NCI-H510A treated with DMSO at 0.1 percent for 48 hours (cell line): ENCODE measurements around the gene NCOA4.
"Not testable (repeated sequence)": the region's sequence is repeated elsewhere in the genome, so short reads cannot be mapped to it uniquely, and the experiment has no call there.

Source experiments
- DNase-seq: peaks from one replicate; lab custom pipeline; 2025; lab: John Stamatoyannopoulos, UW

Gene NCOA4

DNA sequence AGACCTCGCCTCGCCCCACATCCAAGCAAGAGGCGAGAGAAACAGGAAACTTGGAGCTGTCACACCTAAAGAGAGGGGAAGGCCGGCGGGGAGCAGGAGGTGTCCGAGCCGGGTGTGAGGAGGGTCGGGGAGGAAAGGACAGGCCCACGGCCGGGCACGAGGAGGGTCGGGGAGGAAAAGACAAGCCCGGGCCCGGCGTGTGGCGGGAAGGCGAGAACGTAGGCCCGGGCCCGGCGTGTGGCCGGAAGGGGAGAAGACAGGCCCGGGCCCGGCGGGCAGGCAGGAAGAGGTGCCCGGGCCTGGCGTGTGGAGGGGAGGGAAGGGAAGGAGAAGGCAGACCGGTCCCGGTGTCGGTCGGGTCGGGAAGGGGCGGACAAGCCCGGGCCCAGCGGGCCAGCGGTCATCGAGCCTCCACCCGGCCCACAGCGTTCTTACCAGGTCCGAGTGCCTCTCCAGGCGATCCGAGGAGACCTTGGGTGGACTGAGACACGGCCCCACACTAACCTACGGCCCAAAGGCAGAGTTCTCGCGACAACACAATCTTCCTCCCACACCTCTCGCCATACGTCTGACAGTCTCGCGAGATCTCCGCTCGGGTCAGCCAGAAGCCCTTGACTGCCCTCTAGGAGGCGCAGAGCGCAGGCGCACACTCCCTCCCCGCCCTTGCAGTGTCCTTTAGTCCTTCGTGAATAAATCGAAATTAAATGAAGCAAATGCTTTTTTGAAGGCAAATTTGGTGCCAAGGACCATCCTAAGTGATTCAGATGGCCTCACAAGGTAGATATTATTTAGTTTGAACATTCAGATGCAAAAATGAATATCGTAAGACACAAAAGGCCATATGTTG, at the start of gene NCOA4:
Gene NCOA4 (minus strand): TSS at position 533 of the 847 bp plus-strand sequence. CDS start 13,943 bp downstream, outside the sequence.
- peak; percentile 83 for DNase-seq

DNA sequence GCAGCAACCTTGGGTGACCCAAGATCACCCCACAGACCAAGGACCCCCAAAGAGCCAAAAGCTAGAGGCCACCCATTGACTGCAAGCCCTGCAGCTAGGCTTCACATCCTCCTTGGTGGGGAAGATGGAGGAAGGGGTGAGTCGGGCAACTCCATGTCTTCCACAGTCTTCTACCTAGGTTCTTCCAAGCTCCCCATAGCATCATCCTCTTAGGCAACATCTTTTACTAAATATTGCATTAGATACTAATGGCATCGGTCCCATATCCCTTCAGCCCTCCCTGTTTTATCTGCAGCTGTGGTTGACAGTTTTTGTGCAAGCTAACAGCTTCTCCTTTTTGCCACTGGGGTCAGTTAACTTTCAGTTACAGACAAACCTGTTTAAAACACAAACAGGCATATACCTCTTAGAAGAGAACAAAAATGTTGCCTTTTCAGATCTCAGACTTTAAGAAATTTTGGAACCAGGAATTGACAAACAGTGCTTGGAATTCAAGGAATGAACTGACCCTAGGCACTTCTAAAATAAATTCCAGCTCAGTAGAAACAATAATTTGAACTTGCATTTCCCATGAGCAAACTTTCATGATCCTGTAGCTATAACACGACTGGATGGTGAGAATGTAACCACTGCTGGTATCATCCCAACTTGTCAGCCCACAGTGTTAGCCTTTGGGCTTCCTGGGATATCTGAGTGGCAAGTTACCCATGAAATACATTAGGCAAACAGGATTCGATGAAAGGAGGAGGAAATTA, 49.6 kb upstream of the NCOA4 start:
- no peak for DNase-seq

DNA sequence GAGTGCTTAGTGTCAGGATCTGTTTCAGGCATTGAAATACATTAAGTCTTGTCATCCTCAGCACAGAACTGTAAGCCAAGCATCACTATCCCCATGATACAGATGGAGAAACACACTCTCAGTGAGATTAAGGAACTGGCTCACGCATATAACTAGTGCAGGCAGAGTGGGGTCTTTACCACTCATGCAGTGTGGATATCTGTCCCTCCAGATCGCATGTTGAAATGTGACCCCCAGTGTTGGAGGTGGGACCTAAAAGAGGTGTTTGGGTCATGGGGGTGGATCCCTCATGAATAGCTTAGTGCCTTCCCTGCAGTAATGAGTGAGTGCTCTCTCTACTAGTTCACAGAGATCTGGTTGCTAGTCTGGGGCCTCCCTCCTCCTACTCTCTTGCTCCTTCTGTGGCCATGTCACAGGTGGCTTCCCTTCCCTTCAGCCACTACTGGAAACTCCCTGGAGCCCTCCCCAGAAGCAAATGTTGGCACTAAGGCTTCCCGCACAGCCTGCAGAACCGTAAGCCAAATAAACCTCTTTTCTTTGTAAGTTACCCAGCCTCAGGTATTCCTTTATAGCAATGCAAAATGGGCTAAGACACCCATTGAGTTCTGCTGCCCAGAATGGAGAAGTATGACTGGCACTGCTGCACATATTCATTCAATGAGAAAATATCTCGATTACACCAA, 47.4 kb upstream of the NCOA4 start:
- no peak for DNase-seq

DNA sequence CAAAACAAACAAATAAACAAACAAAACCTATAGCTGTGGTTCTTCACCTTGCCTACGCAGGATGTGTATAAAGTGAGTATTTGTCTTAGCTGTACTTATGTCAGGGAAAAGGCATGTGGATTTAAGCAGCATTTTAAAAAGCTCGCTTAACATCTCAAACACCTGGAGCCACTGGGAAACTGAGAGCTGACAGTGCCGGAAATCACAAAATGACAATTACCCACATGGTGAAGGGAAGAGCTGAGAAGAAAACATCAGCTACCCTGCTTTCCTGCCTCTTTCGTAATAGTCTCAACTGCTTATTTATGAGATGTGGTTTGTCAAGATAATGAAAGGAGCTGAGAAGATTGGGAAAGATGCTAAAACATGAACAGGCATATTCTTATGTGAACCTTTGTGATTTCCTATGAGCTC, 46.7 kb upstream of the NCOA4 start:
- no peak for DNase-seq

DNA sequence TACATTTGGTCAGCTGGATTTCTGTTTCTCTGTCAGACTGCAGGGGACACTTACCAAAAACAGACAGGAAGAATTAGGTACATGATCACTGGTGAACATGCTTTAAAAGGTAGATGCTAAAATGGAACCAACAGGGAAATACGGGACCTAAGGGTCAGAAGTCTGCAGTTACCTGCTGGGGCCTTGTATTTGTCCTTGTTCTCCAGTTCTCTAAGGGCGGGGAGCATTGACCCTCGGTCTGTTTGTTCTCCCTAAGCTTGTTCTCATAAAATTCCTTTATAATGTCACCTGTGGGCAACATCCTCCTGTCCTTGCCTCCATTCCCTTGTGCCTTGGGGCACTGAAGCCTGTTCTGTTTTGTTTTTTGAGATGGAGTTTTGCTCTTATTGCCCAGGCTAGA, 45.4 kb upstream of the NCOA4 start:
- no peak for DNase-seq

DNA sequence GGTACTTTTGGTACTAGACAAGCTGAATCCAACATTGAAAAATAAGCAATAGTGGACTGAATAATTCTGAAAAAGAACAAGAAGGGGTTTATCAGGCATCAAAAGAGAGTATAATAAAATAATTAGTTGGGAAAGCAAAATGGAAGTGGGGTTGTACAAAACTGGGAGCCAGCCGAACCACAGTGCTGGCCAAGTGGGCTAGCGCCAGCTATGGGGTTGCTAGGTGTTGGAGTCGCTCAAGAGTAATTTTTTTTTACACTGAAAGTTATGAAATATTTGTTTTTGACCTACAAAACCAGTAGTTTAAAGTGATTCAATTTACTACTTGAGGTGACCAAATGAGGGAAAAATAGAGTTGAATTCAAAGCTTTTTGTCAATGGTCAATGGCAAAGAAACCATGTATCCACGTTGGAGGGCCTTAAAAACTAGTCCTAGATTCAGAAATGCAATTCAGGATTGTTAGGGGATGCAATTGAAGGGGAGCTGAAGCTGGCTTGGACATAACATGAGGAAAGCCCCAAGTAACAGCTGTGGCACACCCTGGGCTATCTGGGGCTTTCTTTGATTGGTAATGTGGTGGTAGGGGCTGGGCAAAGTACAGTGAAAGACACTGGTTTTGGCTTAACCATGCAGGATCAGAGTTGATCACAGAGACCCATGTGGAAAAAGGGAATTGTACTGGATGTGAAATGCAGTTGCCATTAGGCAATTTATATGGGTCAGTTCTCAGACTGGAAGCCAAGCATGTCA, 43.9 kb upstream of the NCOA4 start:
- no peak for DNase-seq

DNA sequence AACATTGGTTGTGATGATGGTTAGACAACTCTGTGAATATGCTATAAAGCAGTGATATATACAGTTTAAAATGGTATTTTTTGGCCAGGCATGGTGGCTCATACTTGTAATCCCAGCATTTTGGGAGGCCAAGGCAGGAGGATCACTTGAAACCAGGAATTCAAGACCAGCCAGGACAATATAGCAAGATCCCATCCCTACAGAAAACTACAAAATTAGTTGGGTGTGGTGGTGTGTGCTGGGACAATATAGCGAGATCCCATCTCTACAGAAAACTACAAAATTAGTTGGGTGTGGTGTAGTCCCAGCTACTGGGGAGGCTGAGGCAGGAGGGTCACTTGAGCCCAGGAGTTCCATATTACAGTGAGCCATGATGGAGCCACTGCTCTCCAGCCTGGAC, 43.1 kb upstream of the NCOA4 start:
- no peak for DNase-seq

DNA sequence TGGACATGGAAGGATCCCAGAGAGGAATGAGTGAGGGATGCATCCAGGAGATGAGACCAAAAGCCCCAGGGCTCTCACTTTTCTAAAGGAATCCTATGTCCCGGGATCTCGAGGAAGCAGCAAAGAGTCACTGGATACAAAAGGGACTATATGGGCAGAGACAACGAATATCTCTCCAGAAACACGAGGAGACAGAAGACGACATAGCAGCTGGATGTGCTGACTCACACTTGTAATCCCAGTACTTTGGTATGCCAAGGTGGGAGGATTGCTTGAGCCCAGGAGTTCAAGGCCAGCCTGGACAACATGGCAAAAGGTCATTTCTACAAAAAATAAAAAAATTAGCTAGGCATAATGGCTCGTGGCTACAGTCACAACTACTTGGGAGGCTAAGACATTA, 40.3 kb upstream of the NCOA4 start:
- DNase-seq: no peak

DNA sequence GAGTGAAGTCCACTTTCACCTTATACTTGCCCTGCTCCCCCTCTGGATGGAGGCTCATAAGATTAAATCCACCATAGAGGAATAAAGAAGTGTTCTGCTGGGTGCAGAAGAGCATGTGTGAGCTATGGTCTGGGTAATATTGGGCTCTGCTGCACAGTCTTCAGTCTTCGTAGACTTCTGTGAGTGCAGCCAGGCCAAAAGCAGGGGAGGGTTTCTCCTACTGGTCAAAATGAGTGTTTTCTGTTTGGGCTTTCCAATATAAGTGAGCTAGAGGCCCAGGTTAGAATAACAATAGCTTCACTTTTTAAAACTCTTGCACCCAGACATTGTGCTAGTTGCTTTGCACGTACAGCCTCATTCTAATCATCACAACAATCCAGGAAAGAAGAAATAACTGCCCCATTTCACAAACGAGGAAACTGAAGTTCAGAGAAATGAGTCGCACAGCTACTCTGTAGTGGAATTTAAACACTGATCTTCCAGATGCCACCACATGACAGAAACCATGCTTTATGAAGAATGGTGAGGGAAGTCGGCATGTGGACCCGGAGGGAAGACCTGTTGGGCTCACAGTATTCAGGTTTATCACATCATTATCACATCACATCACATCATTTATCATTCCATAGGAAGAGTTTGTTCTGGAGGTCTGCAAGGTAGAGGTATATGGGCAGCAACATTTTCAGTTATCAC, 39.5 kb upstream of the NCOA4 start:
- no peak for DNase-seq

DNA sequence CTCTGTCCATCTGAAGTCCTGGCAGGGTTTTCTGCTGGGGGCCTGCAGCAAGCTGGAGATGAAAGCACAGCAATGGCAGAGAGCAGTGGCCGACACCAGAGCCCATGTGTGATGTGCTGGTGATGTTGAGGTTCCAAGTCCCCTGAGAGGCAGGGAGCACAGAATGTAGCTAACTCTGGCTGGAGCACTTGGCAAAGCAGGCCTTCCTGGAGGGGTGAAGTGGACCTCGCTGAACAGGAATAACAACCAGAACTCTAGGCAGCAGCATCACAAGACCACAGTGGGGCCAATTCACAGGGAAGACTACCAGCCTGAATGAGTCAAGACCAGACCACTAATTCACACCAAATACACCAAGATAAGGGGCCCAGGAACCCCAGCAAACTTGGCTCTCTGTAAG, 38.5 kb upstream of the NCOA4 start:
- no peak for DNase-seq

DNA sequence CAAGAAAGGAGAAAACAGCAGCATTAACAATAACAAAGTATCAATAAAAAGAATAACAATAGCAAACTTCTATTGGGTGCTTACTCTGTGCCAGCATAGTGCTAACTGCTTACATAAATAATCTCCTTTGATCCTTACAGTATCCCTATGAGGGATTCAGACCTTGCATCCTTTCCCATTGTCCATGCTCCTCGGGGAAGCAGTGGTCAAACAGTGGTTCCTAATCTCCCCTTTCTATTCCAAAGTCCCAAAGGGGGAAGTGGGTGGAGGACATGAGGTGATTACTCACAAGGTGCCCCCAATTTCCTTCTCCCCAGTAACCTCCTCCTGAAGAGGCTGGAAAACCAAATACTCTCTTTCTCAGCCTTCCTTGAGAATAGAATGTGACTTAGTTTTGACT, 37.7 kb upstream of the NCOA4 start:
- no peak for DNase-seq

DNA sequence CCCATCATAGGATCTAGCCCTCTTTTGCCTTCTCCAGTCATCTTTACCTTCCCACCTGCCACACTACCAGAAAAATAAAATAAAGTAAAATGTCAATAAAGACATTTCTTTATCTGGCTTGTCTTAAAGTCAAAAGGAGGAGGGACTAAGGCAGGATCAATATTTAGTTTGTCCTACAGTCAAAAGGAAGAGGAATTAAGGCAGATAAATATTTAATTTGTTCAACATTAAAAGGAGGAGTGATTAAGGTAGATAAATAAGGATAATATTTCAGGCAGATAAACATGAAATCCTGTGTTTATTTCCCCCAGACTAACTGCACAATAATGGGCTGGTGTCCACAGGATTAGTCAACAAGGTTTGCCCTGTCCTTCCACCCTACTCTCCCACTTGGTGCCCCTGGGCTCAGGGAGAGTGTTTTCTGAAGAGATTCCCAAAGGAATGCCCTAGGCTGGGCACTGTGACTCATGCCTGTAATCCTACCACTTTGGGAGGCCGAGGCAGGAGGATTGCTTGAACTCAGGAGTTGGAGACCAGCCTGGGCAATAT, 33.9 kb upstream of the NCOA4 start:
- DNase-seq: no peak

DNA sequence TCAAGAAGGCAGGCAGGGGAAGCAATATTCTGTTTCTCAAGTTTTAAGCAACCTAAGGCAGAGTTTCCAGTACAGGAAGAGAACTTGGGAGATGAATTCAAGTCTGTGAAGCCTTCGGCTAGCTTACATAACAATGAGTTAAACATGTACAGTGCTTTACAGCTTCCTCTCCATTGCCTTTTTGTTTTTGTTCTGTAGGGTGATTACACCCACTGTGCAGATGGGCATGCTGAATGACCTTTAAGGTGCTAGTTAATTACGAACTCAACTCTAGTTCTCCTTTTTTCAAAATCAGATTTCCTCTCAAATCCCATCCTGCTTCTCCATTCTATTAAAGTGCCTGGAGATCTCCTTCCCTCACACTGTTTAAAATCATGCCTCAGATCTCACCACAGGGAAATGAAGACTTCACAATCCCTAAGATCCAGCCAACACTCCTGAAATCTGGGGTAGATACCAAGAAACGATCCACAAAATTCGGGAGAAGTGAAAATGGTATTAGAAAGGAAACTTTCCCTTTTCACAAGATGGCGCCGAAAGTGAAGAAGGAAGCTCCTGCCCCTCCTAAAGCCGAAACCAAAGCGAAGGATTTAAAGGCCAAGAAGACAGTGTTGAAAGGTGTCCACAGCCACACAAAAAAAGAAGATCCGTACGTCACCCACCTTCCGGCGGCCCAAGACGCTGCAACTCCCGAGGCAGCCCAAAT, 32.5 kb upstream of the NCOA4 start:
- no peak for DNase-seq

DNA sequence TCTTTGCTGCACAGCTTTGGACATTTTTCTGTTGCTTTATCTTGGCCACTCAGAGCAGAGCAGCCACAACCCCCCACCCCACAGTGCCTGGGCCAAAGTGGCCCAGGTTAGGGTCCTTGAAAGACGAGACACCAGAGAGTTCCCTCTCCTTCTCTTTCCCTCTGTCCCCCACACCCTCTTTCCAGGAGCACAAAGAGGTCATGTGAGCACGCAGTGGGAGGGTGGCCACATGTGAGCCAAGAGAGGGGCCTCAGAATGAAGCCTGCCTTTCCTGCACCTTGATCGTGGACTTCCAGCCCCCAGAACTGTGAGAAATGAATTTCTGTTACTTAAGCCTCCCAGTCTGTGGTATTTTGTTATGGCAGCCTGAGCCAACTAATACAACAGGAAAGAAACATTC, 30.3 kb upstream of the NCOA4 start:
- no peak for DNase-seq

DNA sequence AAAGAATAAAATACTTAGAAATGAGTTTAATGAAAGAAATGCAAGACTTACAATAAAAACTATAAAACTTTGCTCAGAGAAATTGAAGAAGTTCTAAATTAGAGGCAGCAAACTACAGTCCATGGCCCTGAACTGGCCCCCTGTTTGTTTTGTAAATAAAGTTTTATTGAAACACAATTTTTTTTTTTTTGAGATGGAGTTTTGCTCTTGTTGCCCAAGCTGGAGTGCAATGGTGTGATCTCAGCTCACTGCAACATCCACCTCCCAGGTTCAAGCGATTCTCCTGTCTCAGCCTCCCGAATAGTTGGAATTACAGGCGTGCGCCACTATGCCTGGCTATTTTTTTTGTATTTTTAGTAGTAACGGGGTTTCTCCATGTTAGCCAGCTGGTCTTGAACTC, 27.5 kb upstream of the NCOA4 start:
- DNase-seq: not testable (repeated sequence)

DNA sequence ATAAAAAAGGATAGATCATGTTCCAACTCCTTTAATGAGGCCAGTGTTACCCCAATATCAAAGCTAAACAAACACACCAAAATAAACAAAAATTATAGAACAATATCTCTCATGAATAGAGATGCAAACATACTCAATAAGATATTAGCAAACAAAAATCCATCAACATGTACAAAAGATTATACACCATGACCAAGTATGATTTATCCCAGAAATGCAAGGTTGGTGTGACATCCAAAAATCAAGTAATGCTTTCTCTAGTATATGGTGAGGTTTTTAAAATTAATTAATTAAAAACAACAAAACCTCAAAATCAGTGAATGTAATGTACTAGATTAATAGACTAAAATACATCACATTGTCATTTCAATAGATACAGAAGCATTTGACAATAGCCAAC, 26.6 kb upstream of the NCOA4 start:
- DNase-seq: no peak

DNA sequence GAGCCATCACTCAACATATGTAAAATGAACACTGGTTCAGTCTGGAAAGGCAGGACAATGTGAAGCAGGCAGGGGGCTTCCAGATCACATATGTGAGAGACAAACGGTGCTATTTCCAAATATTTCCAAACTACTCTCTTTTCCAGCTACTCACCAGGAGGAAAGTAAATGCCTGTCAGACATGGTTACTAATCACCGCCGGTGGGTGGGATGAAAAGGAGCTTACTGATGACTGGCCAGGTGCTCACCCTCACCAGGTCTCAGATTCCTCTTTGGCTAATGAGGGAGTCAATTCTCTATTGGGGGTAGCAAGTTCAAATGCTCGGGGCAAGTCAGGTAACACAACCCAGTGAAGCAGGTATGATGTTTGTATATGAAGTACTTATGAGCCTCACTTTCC, 25.3 kb upstream of the NCOA4 start:
- no peak for DNase-seq

DNA sequence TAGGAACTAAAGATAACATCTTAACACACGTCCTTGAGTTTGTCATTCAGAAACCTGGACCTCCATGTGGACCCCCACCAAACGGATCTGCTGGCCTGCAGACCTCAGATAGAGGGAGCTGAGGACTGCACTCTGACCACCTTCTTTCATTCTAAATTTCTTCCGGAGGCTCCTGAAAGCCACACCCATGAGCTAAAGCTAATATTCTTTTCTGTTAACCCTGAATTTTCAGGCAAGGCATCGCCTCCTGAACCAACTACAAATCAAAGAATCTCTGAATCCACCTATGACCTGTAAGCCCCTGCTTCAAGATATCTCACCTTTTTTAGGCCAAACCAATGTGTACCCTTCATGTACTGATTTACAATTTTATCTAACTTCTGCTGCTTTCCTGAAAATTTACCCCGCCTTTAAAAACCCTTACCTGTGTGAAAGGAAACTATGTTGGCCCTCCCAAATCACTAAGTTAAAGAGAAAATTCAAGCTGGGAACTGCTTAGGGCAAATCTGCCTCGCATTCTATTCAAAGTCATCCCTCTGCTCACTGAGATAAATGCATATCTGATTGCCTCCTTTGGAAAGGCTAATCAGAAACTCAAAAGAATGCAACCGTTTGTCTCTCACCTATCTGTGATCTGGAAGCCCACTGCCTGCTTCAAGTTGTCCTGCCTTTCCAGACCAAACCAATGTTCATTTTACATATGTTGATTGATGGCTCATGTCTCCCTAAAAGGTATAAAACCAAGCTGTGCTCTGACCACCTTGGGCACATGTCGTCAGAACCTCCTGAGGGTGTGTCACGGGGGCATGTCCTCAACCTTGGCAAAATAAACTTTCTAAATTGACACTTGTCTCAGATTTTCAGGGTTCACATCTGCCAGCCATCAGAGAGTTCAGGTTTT, 23.4 kb upstream of the NCOA4 start:
- DNase-seq: no peak

DNA sequence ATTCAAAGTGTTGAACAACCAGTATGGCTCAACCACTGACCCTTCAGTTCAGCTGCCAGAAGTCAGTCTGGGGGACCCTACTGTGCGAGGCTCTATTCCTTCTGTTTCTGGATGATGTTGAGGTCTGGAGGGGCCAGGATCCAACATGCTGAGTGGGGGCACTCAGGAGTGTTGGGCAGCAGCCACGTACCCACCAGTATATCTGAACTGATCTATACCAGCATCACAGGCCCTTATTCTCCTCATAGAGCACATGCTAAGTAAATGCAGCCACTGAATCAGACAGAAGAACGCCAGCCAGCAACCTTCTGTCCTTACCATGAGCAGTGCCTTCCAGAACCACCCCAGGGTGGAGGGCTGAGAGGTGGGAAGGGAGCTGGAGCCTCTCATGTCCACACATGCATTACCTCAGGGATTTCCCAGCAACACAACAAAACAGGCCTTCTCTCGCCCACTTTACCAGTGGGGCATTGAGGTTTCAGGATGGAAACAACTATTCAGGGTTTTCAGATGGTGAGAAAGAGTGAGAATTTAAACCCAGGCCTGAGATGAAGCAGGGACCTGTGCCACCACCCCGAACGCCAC, 22.5 kb upstream of the NCOA4 start:
- no peak for DNase-seq
